Parathyroid adenoma (tissue), 2 donors: Measurements from ENCODE around the gene NEK7.
A peak's percentile ranks its signal among the peaks of the same experiment; 100 is the strongest.

Source experiments
- H2AFZ ChIP-seq: fragments of 300-600 bp; sonication (generic); one replicate; pipeline ENCODE4 v1.7.0; 2017; ENCODE audit warnings: antibody characterized with exemption, mild to moderate bottlenecking
- H3K27ac ChIP-seq: fragments of 300-600 bp; sonication (generic); one replicate; pipeline ENCODE4 v1.7.0; 2017
- H3K27me3 ChIP-seq: fragments of 300-600 bp; sonication (generic); one replicate; pipeline ENCODE4 v1.7.0; 2017; ENCODE audit warnings: low read length; ENCODE audit not compliant: control insufficient read depth, insufficient read depth
- H3K36me3 ChIP-seq: fragments of 300-600 bp; sonication (generic); one replicate; pipeline ENCODE4 v1.7.0; 2017; ENCODE audit warnings: low read length; ENCODE audit not compliant: control insufficient read depth, insufficient read depth
- H3K4me1 ChIP-seq: fragments of 300-600 bp; sonication (generic); one replicate; pipeline ENCODE4 v1.7.0; 2017; ENCODE audit warnings: control low read depth
- H3K4me2 ChIP-seq: fragments of 300-600 bp; sonication (generic); one replicate; pipeline ENCODE4 v1.7.0; 2017; ENCODE audit warnings: low read length
- H3K4me3 ChIP-seq: fragments of 300-600 bp; sonication (generic); one replicate; pipeline ENCODE4 v1.7.0; 2017; ENCODE audit warnings: low read depth, low read length
- H3K79me2 ChIP-seq: fragments of 300-600 bp; sonication (generic); one replicate; pipeline ENCODE4 v1.7.0; 2017; ENCODE audit warnings: control low read depth
- H3K9ac ChIP-seq: fragments of 300-600 bp; sonication (generic); one replicate; pipeline ENCODE4 v1.7.0; 2017; ENCODE audit warnings: mild to moderate bottlenecking
- H3K9me3 ChIP-seq: fragments of 300-600 bp; sonication (generic); one replicate; pipeline ENCODE4 v1.7.0; 2017; ENCODE audit warnings: low read length; ENCODE audit not compliant: control insufficient read depth
- TF ChIP-seq, protein P1 (sequence below): fragments of 300-600 bp; sonication (generic); IDR thresholded peaks from one replicate; pipeline ENCODE4 v1.7.0; 2017; ENCODE audit warnings: antibody characterized with exemption, mild to moderate bottlenecking
- donor health status: primary hyperparathyroidism.

The NEK7 gene

DNA sequence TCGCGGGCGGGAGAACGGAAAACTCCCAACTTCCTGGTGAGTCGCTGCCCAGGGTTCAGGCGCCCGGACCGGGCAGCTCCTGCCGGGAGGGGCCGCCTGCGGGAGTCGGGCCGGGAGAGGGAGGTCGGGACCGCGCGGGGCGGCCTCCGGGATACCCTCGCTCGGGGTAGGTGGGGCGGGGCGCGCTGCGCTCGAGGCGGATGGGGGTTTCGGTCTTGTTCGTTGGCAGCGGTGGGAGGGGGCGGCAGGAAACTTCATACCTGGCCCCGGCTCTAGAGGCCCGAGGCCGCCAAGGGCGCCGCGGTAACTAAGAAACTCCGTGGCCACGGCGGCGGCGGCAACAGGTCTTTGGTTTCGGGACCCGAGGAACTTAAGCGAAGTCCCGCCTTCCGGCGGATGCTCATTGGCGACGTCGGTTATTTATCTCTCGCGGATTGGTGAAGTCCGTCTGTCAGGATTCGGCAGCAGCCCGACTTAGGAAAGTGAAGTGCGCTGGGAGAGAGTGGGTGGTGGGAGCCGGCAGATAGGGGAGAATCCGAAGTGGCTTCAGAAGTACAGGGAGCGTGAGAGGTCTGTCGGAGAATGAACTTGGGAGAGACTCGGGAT is 546 bp downstream of the NEK7 start:
- H3K4me1 ChIP-seq: no peaks in the 10 kb centered on the region
- TF ChIP-seq, protein P1, sequence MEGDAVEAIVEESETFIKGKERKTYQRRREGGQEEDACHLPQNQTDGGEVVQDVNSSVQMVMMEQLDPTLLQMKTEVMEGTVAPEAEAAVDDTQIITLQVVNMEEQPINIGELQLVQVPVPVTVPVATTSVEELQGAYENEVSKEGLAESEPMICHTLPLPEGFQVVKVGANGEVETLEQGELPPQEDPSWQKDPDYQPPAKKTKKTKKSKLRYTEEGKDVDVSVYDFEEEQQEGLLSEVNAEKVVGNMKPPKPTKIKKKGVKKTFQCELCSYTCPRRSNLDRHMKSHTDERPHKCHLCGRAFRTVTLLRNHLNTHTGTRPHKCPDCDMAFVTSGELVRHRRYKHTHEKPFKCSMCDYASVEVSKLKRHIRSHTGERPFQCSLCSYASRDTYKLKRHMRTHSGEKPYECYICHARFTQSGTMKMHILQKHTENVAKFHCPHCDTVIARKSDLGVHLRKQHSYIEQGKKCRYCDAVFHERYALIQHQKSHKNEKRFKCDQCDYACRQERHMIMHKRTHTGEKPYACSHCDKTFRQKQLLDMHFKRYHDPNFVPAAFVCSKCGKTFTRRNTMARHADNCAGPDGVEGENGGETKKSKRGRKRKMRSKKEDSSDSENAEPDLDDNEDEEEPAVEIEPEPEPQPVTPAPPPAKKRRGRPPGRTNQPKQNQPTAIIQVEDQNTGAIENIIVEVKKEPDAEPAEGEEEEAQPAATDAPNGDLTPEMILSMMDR: no peak
- H3K36me3 ChIP-seq: no peaks in the 10 kb centered on the region
- H3K4me3 ChIP-seq: peak overlapping the region; percentile 84
- H3K9ac ChIP-seq: no peak overlapping the region
- peak overlapping the region; percentile 90 for H2AFZ ChIP-seq
- H3K27ac ChIP-seq: peak overlapping the region; percentile 79
- H3K79me2 ChIP-seq: peaks cover 15% of the 10 kb centered on the region
- no peaks in the 10 kb centered on the region for H3K9me3 ChIP-seq
- peak overlapping the region; percentile 88 for H3K4me2 ChIP-seq
- H3K27me3 ChIP-seq: no peaks in the 10 kb centered on the region

DNA sequence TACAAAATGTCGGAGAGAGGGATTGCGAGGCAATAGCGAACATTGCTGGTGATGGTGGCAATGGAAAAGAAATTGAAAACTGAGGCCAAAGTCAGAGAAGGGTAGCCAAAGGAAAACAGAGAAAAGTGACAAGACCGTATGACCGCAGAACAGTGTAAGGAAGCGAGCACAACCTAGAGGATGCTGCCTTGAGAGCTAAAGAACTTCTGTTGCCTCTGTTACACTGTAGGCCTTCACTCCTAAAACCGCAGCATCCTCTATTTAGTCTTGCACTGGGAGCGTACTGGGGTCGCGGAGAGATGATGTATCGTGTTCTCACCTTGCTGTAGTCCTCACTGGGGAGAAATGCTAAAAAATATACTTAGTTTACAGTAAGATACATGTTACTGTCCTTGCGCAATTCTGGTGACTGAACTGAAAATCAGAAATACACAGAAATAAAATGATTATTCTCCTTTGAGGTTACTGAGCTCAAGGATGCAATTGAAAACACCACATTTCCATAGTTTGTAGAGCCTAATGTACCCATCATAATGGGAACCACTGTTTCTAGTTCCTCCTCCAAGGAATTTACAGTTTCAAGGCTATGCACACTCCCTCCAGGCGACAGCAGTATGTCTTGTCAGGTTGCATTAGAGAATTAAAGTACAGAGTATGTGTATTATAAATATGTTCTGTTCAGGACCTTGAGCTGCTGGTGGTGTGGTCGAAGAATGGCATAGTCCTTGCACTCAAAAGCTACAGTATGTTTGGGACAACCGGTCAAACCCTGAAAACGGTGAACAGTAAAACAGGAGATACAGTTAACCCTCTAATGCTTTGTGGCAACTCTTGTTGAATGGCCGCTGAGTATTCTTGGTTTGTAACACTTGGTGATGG is 1.3 kb downstream of the NEK7 start:
- Histone ChIP-seq H3K4me1 (no peaks in the 10 kb centered on the region), H3K4me3 (peak overlapping the region; percentile 84), H3K27ac (peak overlapping the region; percentile 79), H2AFZ (peak overlapping the region; percentile 90), H3K9ac (no peak overlapping the region), H3K27me3 (no peaks in the 10 kb centered on the region), H3K9me3 (no peaks in the 10 kb centered on the region), H3K36me3 (no peaks in the 10 kb centered on the region), H3K79me2 (peaks cover 21% of the 10 kb centered on the region), H3K4me2 (peak overlapping the region; percentile 88)
- TF ChIP-seq, protein P1: no peak

DNA sequence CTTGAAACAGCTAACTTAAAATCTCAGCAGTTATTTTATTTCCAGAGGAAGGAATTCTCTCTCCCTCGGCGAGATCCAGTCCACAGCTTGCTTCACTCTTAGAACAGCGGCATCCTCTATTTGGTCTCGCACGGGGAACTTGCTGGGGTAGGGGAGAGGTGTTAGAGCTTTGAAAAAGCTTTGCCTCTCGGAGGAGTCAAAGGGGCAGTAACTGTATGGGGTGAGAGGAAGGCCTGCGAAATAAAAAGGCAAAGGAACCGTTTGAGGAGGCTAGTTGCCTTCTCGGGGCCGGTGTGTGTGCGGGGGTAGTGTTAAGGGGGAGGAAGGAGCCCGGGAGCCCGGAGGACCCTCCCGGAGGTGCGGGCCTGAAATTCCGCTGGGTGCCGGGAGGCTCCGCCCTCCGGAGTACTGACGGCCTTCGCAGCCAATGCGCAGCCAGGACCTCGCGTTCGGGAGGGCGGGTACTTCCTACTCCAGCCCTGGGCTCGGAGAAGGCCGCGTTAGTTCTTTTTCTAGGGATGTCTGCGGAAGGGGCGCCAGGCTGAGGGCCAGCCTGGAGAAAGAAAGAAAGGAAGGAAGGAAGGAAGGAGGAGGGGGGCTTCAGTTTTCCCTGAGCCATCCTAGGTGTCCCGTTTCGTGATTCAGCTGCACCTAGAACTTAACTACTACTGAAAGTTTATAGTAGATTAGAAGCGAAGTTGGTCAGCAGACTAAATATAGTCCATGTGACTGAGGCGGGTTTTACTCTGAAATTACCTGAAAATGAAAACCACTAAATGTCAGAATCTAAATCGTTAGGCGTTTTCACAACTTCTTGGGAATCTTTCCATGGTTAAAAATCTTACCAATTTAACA is 2.2 kb downstream of the NEK7 start:
- H2AFZ ChIP-seq: peak overlapping the region; percentile 70

DNA sequence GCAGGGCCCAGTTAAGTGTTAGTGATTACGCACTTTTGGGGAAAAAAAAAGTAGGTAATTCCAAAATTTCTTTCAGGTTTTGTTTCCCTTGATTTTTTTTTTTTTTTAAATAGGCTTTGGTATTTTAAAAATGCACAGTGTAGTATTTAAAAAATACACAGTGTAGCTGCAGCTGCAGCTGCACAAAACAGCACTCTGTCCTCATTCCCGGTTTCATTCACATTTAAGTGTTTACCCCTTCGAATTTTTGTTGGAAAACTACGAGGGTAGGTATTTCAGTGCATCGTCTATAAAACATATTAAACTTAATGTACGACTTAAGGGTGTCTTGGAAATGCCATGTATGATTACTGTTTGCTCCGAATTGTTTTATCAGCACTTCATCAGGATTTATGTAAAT is 3.4 kb downstream of the NEK7 start:
- no peaks in the 10 kb centered on the region for H3K4me1 ChIP-seq
- no peaks in the 10 kb centered on the region for H3K27me3 ChIP-seq
- H3K9ac ChIP-seq: no peak overlapping the region
- TF ChIP-seq, protein P1: no peak
- no peaks in the 10 kb centered on the region for H3K36me3 ChIP-seq
- H3K4me3 ChIP-seq: no peak overlapping the region
- peaks cover 33% of the 10 kb centered on the region for H3K79me2 ChIP-seq
- H2AFZ ChIP-seq: no peak overlapping the region
- no peak overlapping the region for H3K4me2 ChIP-seq
- H3K9me3 ChIP-seq: no peaks in the 10 kb centered on the region
- no peak overlapping the region for H3K27ac ChIP-seq

More for the DNA sequence above, 2.2 kb downstream of the NEK7 start:
- Histone ChIP-seq H3K4me1 (no peaks in the 10 kb centered on the region), H3K27ac (peak overlapping the region; percentile 79), H3K9ac (no peak overlapping the region), H3K4me2 (peak overlapping the region; percentile 88), H3K27me3 (no peaks in the 10 kb centered on the region), H3K9me3 (no peaks in the 10 kb centered on the region), H3K36me3 (no peaks in the 10 kb centered on the region), H3K4me3 (peak overlapping the region; percentile 84), H3K79me2 (peaks cover 23% of the 10 kb centered on the region)
- TF ChIP-seq, protein P1: no peak
